H1 (cell line): Measurements from ENCODE around the gene CHODL. TPM values are rescaled to one million over a fixed set of nuclear protein-coding genes. Genes with fewer than 3 reads are reported as not detected.

Experiments used
- ATF2 ChIP-seq: IDR thresholded peaks from 2 replicates; pipeline ENCODE4 v1.6.1; 2012; ENCODE audit warnings: low read length, inconsistent platforms
- BCL11A ChIP-seq, 2 experiments: IDR thresholded peaks; one replicate each; pipeline ENCODE4 v1.6.1; 2011; ENCODE audit warnings: low read depth in 2 of 2, low read length in 2 of 2, mild to moderate bottlenecking in 2 of 2
- CBX8 ChIP-seq: fragments of 300-800, 300-1000 bp; sonication (generic); IDR thresholded peaks from 2 replicates; pipeline ENCODE4 v1.7.1; 2016; ENCODE audit warnings: low read depth, low read length, borderline replicate concordance
- CEBPB ChIP-seq: IDR thresholded peaks from 2 replicates; pipeline ENCODE4 v1.6.1; 2012; ENCODE audit warnings: low read depth, low read length
- CHD1 ChIP-seq: IDR thresholded peaks from 2 replicates; pipeline ENCODE4 v1.6.1; 2012; ENCODE audit warnings: low read depth, low read length, improper control_type of control experiment
- EZH2 ChIP-seq: fragments of 200-600 bp; sonication (generic); IDR thresholded peaks from 2 replicates; pipeline ENCODE4 v1.7.1; 2012; ENCODE audit warnings: low read depth, mild to moderate bottlenecking, moderate library complexity, low read length, inconsistent platforms; ENCODE audit not compliant: severe bottlenecking
- FOSL1 ChIP-seq: IDR thresholded peaks from 2 replicates; pipeline ENCODE4 v1.6.1; 2011; ENCODE audit warnings: mild to moderate bottlenecking, low read depth, low read length, moderate library complexity; ENCODE audit not compliant: insufficient read depth
- KDM4A ChIP-seq: IDR thresholded peaks from one replicate; pipeline ENCODE4 v1.7.1; 2012; ENCODE audit warnings: low read depth, mild to moderate bottlenecking, moderate library complexity, low read length, inconsistent platforms; ENCODE audit not compliant: severe bottlenecking
- PHF8 ChIP-seq: fragments of 200-600 bp; sonication (generic); conservative IDR thresholded peaks from 2 replicates; pipeline ENCODE4 v1.7.1; 2012; ENCODE audit warnings: low read depth, mild to moderate bottlenecking, inconsistent platforms, low read length, moderate library complexity
- POLR2A ChIP-seq, 2 experiments: IDR thresholded peaks; 1 replicate in 1 of 2; 2 replicates in 1 of 2; pipeline ENCODE4 v1.6.1; 2011; ENCODE audit warnings: low read depth in 2 of 2, low read length in 2 of 2, mild to moderate bottlenecking in 2 of 2; ENCODE audit errors: control extremely low read depth in 1 of 2
- POU5F1 ChIP-seq: IDR thresholded peaks from 2 replicates; pipeline ENCODE4 v1.6.1; 2011; ENCODE audit warnings: low read depth, mild to moderate bottlenecking, low read length, moderate library complexity
- RAD21 ChIP-seq, 2 experiments: IDR thresholded peaks in 1 of 2; conservative IDR thresholded peaks in 1 of 2; 2 replicates each; pipeline ENCODE4 v1.6.1; 2011; ENCODE audit warnings: low read depth in 2 of 2, low read length in 2 of 2, improper control_type of control experiment in 1 of 2, inconsistent platforms in 1 of 2, mild to moderate bottlenecking in 1 of 2, moderate library complexity in 1 of 2
- SAP30 ChIP-seq: fragments of 300-600 bp; sonication (generic); IDR thresholded peaks from 2 replicates; pipeline ENCODE4 v1.7.1; 2012; ENCODE audit warnings: low read length, moderate library complexity, mild to moderate bottlenecking, inconsistent platforms; ENCODE audit not compliant: insufficient read depth, insufficient replicate concordance
- SIX5 ChIP-seq: IDR thresholded peaks from 2 replicates; pipeline ENCODE4 v1.6.1; 2011; ENCODE audit warnings: mild to moderate bottlenecking, low read depth, low read length
- SP1 ChIP-seq: IDR thresholded peaks from 2 replicates; pipeline ENCODE4 v1.6.1; 2011; ENCODE audit warnings: low read depth, low read length
- SP4 ChIP-seq: IDR thresholded peaks from 2 replicates; pipeline ENCODE4 v1.6.1; 2012; ENCODE audit warnings: low read length, inconsistent platforms
- SRF ChIP-seq: IDR thresholded peaks from 2 replicates; pipeline ENCODE4 v1.6.1; 2011; ENCODE audit warnings: mild to moderate bottlenecking, low read depth, low read length, moderate library complexity
- SUZ12 ChIP-seq: fragments of 200-600 bp; sonication (generic); IDR thresholded peaks from 2 replicates; pipeline ENCODE4 v1.6.1; 2012; ENCODE audit warnings: mild to moderate bottlenecking, inconsistent platforms, low read length, moderate library complexity, mixed read lengths
- polyA plus RNA-seq, 7 experiments: library from polyadenylated mRNA; depleted of rRNA in 3 of 7; stranded (reverse) in 5 of 7; unstranded in 2 of 7; fragments of >200 nt in 5 of 7; fragments of 200-250 nt in 2 of 7; gene quantifications; 1 replicate in 5 of 7; 2 replicates in 1 of 7; 4 replicates in 1 of 7; pipeline versions ENCODE4 v1.2.1 to v1.2.3, GENCODE V29; 2011 to 2013; ENCODE audit warnings: missing spikeins in 2 of 7, mixed read lengths in 2 of 7
- total RNA-seq: library from RNA; stranded (reverse); fragmentation: NEBNext Ultra II Directional; extraction: Animal tissue kit (Norgen Biotek cat#: 25700); gene quantifications from 2 replicates; pipeline ENCODE4 v1.2.1, GENCODE V29; 2021

The CHODL gene
- total and polyA plus RNA-seq, 2 of the 8 experiments (the other 6 are each of a cell fraction or from before 2014, with no cell fraction given): 0.39 to 0.82 TPM

GRCh38 chr21:18298228-18298627 is 53.6 kb downstream of the CHODL start (continued):
- TF ChIP-seq FOSL1 (no peak), SUZ12 (no peak), SP1 (no peak), SRF (no peak), SIX5 (no peak), SP4 (no peak), SAP30 (no peak), ATF2 (no peak), CHD1 (no peak), EZH2 (no peak), KDM4A (no peak), CBX8 (no peak), PHF8 (no peak), CEBPB (no peak), POLR2A (IDR thresholded peaks at IDR 0.05; ENCODE audit: control extremely low read depth in 1 of 2, low read depth in 2 of 2, low read length in 2 of 2) (no peak), BCL11A (IDR thresholded peaks at IDR 0.05; ENCODE audit: low read depth in 2 of 2, low read length in 2 of 2) (no peak), POU5F1 (no peak), RAD21 (IDR thresholded peaks at IDR 0.05 in 1 of 2, conservative IDR thresholded peaks at IDR 0.05 in 1 of 2; ENCODE audit: low read depth in 2 of 2, low read length in 2 of 2) (peak; percentile 46 to 60)
- TF ChIP-seq, all 59 proteins: peak for 3
